Thoracic aorta (tissue), 2 donors: ENCODE results near the gene CCDC183. TPM values are rescaled to one million over a fixed set of nuclear protein-coding genes. Genes with fewer than 3 reads are reported as not detected.

Source experiments
- ATAC-seq: fragments of 150-250 bp; one replicate; pipeline ENCODE4 v1.8.0; 2017; ENCODE audit warnings: low read depth; ENCODE audit not compliant: insufficient number of reproducible peaks, low FRiP score
- DNase-seq: peaks from one replicate; pipeline ENCODE4 v3.0.0-alpha.2; 2020; ENCODE audit warnings: low spot score
- H3K27ac ChIP-seq, 2 donors: fragments of 200-600 bp; sonication (generic); 1 replicate in 1 of 2; 2 replicates in 1 of 2; pipeline ENCODE4 v1.5.1; 2016; ENCODE audit warnings: mild to moderate bottlenecking in 2 of 2, moderate library complexity in 2 of 2
- H3K27me3 ChIP-seq: fragments of 200-600 bp; sonication (generic); replicated peaks from 2 replicates; pipeline ENCODE4 v1.6.0; 2016; ENCODE audit warnings: mild to moderate bottlenecking; ENCODE audit not compliant: insufficient read depth
- H3K36me3 ChIP-seq: fragments of 200-600 bp; sonication (generic); one replicate; pipeline ENCODE4 v1.5.1; 2016
- H3K4me1 ChIP-seq, 2 donors: fragments of 200-600 bp; sonication (generic); 1 replicate in 1 of 2; 2 replicates in 1 of 2; pipeline versions ENCODE4 v1.5.1 to v1.6.0; 2016; ENCODE audit warnings: low read depth in 2 of 2, mild to moderate bottlenecking in 1 of 2; ENCODE audit not compliant: control insufficient read depth in 1 of 2
- H3K4me3 ChIP-seq: fragments of 200-600 bp; sonication (generic); 2 replicates; pipeline ENCODE4 v1.5.1; 2016; ENCODE audit warnings: mild to moderate bottlenecking
- H3K9me3 ChIP-seq: fragments of 200-600 bp; sonication (generic); 2 replicates; pipeline ENCODE4 v1.5.1; 2016
- CTCF ChIP-seq: fragments of 200-600 bp; sonication (generic); IDR thresholded peaks from one replicate; pipeline ENCODE4 v1.5.1; 2019; ENCODE audit warnings: antibody characterized with exemption
- total RNA-seq, 2 donors: library from RNA; depleted of rRNA; stranded (reverse); fragments of >200 nt; gene quantifications; one replicate each; pipeline versions ENCODE4 v1.1.0 to v1.2.3, GENCODE V29; 2016

The CCDC183 gene
- total RNA-seq, 2 donors from 2014 or later, result 0.68 to 0.71 TPM

GRCh38 chr9:136808075-136808805, 12.1 kb downstream of the CCDC183 start:
- no peak for DNase-seq
- TF ChIP-seq CTCF, result no peak

GRCh38 chr9:136808806-136809158, 12.6 kb downstream of the CCDC183 start:
- peak overlapping the region; percentile 99 for H3K4me3 ChIP-seq
- DNase-seq (no peak), ATAC-seq (no peak)
- no peaks in the 10 kb centered on the region for H3K36me3 ChIP-seq
- no peak for TF ChIP-seq CTCF
- no peak overlapping the region for H3K27ac ChIP-seq
- no peaks in the 10 kb centered on the region for H3K27me3 ChIP-seq
- peaks cover 24 to 36% of the 10 kb centered on the region in 2 donors for H3K4me1 ChIP-seq
- no peaks in the 10 kb centered on the region for H3K9me3 ChIP-seq

More at GRCh38 chr9:136808075-136808805, 12.1 kb downstream of the CCDC183 start:
- peak overlapping the region; percentile 99 for H3K4me3 ChIP-seq
- no peaks in the 10 kb centered on the region for H3K9me3 ChIP-seq
- no peak for ATAC-seq
- H3K36me3 ChIP-seq, result no peaks in the 10 kb centered on the region
- H3K27me3 ChIP-seq, result no peaks in the 10 kb centered on the region
- peak overlapping the region; percentile 34 to 57 for H3K27ac ChIP-seq
- peaks cover 24 to 36% of the 10 kb centered on the region in 2 donors for H3K4me1 ChIP-seq

- Histone ChIP-seq H3K27ac (no peak overlapping the region), H3K27me3 (no peaks in the 10 kb centered on the region), H3K4me1 (peaks cover 4 to 10% of the 10 kb centered on the region in 2 donors), H3K4me3 (no peak overlapping the region), H3K36me3 (peaks cover 7% of the 10 kb centered on the region), H3K9me3 (no peaks in the 10 kb centered on the region)
- ATAC-seq (no peak), DNase-seq (no peak)
- TF ChIP-seq CTCF, result no peak
These were observed 18.7 kb downstream of the CCDC183 start for GRCh38 chr9:136814725-136815421.

GRCh38 chr9:136815422-136815782, 19.3 kb downstream of the CCDC183 start:
- no peaks in the 10 kb centered on the region for H3K9me3 ChIP-seq
- ATAC-seq, result no peak
- no peaks in the 10 kb centered on the region for H3K27me3 ChIP-seq
- H3K4me1 ChIP-seq, result peaks cover 0 to 6% of the 10 kb centered on the region in 2 donors
- H3K27ac ChIP-seq, result no peak overlapping the region
- peaks cover 7% of the 10 kb centered on the region for H3K36me3 ChIP-seq
- no peak for TF ChIP-seq CTCF
- H3K4me3 ChIP-seq, result no peak overlapping the region
- DNase-seq, result no peak

GRCh38 chr9:136820971-136821825, 25.1 kb downstream of the CCDC183 start:
- ATAC-seq (no peak), DNase-seq (no peak)
- no peaks in the 10 kb centered on the region for H3K27me3 ChIP-seq
- peaks cover 3 to 11% of the 10 kb centered on the region in 2 donors for H3K4me1 ChIP-seq
- TF ChIP-seq CTCF, result no peak
- H3K36me3 ChIP-seq, result peaks cover 19% of the 10 kb centered on the region
- no peak overlapping the region for H3K27ac ChIP-seq
- no peaks in the 10 kb centered on the region for H3K9me3 ChIP-seq
- peak overlapping the region; percentile 68 for H3K4me3 ChIP-seq
